Mucosa of gallbladder (tissue), 1 donor: ENCODE measurements around the gene PHACTR1. TPM values are rescaled to one million over a fixed set of nuclear protein-coding genes. Genes with fewer than 3 reads are reported as not detected.
"Not testable (repeated sequence)": the region's sequence is repeated elsewhere in the genome, so short reads cannot be mapped to it uniquely, and the experiment has no call there.

Source experiments
- DNase-seq: peaks from one replicate; pipeline ENCODE4 v3.0.0-alpha.2; 2020; ENCODE audit warnings: low spot score
- total RNA-seq: library from RNA; stranded (reverse); gene quantifications from one replicate; pipeline ENCODE4 v1.2.1, GENCODE V29; 2021
- donor health status: DM: no; HTN: no; CAD: no.

The PHACTR1 gene
- total RNA-seq, 1 donor from 2014 or later: 14.6 TPM

- no peak for DNase-seq
Observed at GRCh38 chr6:13305791-13306190, 589.2 kb downstream of the PHACTR1 start.

- DNase-seq: no peak
Observed at GRCh38 chr6:13307508-13307995, 591.0 kb downstream of the PHACTR1 start.

GRCh38 chr6:13308332-13308731, 591.8 kb downstream of the PHACTR1 start:
- DNase-seq: no peak

- DNase-seq: no peak
Observed at GRCh38 chr6:13311155-13311554, 594.6 kb downstream of the PHACTR1 start.

GRCh38 chr6:13314806-13315205, 598.2 kb downstream of the PHACTR1 start:
- no peak for DNase-seq

GRCh38 chr6:13315896-13316295, 599.3 kb downstream of the PHACTR1 start:
- DNase-seq: no peak

- no peak for DNase-seq
Observed at GRCh38 chr6:13318821-13319220, 602.3 kb downstream of the PHACTR1 start.

GRCh38 chr6:13319891-13320564, 603.5 kb downstream of the PHACTR1 start:
- no peak for DNase-seq

GRCh38 chr6:13326031-13326586, 609.5 kb downstream of the PHACTR1 start:
- DNase-seq: not testable (repeated sequence)

- DNase-seq: no peak
Observed at GRCh38 chr6:13327691-13328075, 611.1 kb downstream of the PHACTR1 start.

- peak; percentile 94 for DNase-seq
Observed at GRCh38 chr6:13328076-13328874, 611.7 kb downstream of the PHACTR1 start, which contains the start of gene TBC1D7. Gene TBC1D7, minus strand, starts transcription at chr6:13328537. Its CDS starts 1,639 bp downstream, at chr6:13326898.

GRCh38 chr6:13328875-13329183, 612.3 kb downstream of the PHACTR1 start:
- DNase-seq: no peak

- DNase-seq: no peak
Observed at GRCh38 chr6:13331516-13332348, 615.2 kb downstream of the PHACTR1 start.

- no peak for DNase-seq
Observed at GRCh38 chr6:13332349-13332706, 615.8 kb downstream of the PHACTR1 start.

GRCh38 chr6:13334953-13335352, 618.4 kb downstream of the PHACTR1 start:
- DNase-seq: peak; percentile 20

- DNase-seq: peak; percentile 87
Observed at GRCh38 chr6:13336553-13336952, 620.0 kb downstream of the PHACTR1 start.

- no peak for DNase-seq
Observed at GRCh38 chr6:13338038-13338437, 621.5 kb downstream of the PHACTR1 start.
